Midbrain (tissue), 1 donor: ENCODE results near the gene ASCL1.

Experiments used
- DNase-seq: peaks from one replicate; lab custom pipeline; 2025; lab: John Stamatoyannopoulos, UW

The ASCL1 gene

DNA sequence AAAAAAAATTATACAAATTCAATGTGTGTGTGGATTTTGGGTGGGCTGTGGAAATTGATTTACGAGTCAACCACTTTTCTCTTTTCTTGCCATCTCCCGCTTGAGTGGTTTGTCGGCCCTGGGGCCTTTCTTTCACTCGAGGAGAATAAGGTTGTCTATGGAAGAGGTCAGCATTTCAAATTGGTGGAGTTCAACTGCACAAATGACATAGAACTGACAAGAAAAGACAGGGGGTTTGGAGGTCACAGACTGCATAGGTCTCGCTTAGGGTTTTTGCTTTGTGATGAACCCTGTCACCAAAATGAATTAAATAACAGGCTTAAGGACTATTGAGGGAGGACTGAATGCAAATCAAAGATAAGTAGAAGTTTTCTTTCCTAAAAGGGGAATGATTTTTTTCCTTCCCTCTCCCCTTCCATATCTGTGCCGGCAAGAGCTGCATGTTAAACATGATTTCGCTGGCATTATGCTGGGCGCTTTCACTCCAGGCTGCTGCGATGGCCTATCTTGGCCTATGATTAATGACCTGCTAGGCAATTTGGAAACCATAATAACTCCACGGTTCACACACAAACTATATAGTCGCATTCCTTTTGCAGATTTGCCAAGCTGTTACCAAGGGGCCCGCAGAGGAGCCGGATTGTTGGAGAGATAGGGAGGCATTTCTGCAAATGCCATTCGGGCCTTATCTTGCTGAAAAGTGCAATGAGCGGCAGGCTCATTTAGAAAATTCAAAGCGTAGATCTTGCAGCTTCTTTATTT is 20.7 kb downstream of the ASCL1 start:
- no peak for DNase-seq

DNA sequence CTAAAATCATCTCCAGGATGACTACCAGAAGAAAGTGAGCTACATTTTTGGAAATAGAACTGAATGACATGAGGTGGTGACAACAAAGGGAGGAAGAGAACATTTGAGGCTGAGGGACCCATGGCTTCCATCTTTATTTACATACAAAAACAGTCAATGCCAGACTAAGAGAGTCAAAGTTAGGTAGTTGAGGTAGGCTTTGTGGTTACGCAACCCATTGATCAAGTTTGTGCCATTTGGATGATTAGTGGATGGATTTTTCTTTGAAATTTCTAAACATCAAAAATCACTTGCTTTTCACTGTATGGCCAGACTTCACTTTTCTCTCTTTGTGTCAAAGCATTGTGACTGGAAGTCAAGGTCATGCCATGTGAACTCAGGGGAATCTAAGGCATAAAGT is 22.9 kb downstream of the ASCL1 start:
- no peak for DNase-seq

GRCh38 chr12:102990419-102990818 is 32.9 kb downstream of the ASCL1 start:
- no peak for DNase-seq

GRCh38 chr12:102992297-102992696 is 34.8 kb downstream of the ASCL1 start:
- DNase-seq: no peak

GRCh38 chr12:102992720-102993119 is 35.2 kb downstream of the ASCL1 start:
- DNase-seq: no peak

DNA sequence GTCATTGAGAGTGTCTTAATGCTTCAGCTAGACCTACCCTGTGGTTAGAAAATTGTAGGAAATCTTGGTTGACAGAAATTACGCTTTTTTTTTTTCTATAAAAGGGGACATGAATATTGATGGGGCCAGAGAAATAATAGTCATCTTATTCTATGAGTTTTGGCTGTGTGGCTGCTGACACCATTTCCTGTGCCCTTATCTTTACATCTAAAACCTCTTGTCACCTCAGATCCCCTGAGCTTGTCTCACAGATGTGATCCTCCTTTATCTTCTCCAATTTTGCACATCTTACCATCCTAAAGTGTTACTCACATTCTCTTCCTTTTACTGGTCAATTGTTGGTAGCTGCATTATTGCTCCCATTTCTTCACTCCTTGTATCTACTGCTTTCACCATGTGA is 36.1 kb downstream of the ASCL1 start:
- no peak for DNase-seq

- no peak for DNase-seq
Measured at GRCh38 chr12:102995372-102995771, 37.9 kb downstream of the ASCL1 start.
